ENCODE measurements around the gene IGDCC3. TPM values are rescaled to one million over a fixed set of nuclear protein-coding genes. Genes with fewer than 3 reads are reported as not detected.
"Not testable (repeated sequence)": the region's sequence is repeated elsewhere in the genome, so short reads cannot be mapped to it uniquely, and the experiment has no call there.

Gene IGDCC3
- polyA plus RNA-seq, 3 donors, result 0.01 to 0.79 TPM; not detected in 1

DNA sequence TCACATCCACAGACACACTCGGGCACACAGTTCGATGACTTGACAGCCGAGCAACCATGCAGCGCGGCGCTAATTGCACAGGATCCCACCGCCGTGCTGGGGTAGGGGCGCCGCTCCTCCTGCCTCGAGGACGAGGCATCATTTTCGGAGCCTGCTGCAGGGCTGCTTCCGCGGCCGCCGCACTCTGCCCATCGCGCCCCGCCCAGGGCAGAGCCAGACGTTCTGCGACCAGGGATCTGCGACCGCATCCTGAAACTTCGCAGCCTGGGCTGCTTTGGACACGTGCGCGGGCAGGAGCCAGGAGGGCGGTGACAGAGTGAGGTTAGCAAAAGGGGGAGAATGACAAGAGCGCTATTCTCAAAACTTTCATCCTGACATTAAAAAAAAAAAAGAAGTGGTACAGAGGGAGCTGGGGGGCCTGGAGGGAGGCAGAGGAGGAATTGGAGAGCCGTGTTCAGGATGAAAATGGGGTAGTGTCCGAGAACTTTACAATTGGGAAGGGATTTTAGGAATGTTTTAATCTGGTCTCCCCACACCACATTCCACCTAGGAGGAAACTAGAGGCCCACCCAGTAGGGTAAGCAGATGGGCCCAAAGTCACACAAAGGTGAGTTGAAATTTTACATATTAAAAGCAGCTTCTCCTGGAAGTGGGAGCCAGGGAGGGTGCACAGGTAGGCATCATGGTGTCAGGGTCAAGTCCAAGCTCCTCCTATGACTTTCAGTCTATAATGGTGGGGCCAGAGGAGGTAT, 15.9 kb downstream of the IGDCC3 start:
- no peak overlapping the region for H3K27ac ChIP-seq (ENCODE audit: low read depth, low read length)
- WGBS, 3 donors, result 75 to 80% (median 77%) methylated on average over 32 of the region's 32 CpGs

GRCh38 chr15:65360506-65360905, 17.3 kb downstream of the IGDCC3 start:
- H3K27ac ChIP-seq (ENCODE audit: low read depth, low read length), result no peak overlapping the region
- WGBS, 3 donors, result 76 to 89% (median 88%) methylated on average over 1 of the region's 1 CpG

DNA sequence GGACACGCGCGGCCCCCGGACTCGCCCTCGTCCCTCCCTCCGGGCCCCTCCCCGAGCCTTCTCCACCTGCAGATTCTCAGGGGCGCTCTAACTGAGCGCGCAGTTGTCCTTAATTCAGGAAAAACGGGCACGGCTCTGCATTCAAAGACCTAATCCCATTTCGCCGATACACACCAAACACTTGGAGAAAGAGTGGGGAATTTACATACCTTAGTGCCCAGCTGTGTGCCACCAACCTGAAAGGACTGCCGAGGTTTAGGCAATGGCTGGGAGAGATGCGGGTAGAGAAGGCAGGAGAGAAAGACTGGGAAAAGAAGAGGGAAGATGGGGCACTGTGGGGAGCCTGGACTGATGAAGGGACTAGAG, 21.8 kb downstream of the IGDCC3 start:
- H3K27ac ChIP-seq (ENCODE audit: low read depth, low read length), result no peak overlapping the region
- WGBS, 3 donors, result 21 to 25% (median 24%) methylated on average over 17 of the region's 17 CpGs

- 3 to 5% (median 5%) methylated on average over 60 to 85 of the region's 85 CpGs for WGBS, 3 donors
- H3K27ac ChIP-seq (ENCODE audit: low read depth, low read length), result no peak overlapping the region
These were observed 22.4 kb downstream of the IGDCC3 start for GRCh38 chr15:65355173-65355987.

DNA sequence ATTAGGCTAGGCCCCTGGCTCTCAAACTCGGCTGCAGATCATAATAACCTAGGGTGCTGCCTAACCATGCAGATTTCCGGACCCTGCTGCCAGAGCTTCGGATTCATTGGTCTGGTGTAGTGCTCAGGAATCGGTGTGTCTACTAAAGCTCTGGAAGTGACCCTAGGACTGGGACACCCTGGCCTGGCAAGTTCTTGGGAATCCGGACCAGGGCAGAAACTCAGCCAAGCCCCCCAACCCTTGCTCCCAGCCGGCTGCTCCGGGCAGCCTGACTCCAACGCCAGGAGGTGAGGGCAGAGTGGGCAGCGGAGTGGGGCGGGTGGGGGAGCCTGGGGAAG, 23.0 kb downstream of the IGDCC3 start:
- WGBS, 3 donors, result 59 to 74% (median 73%) methylated on average over 10 of the region's 10 CpGs
- H3K27ac ChIP-seq (ENCODE audit: low read depth, low read length), result no peak overlapping the region

GRCh38 chr15:65351972-65352371, 25.8 kb downstream of the IGDCC3 start:
- 61 to 74% (median 62%) methylated on average over 1 of the region's 1 CpG for WGBS, 3 donors
- not testable (repeated sequence) for H3K27ac ChIP-seq (ENCODE audit: low read depth, low read length)

GRCh38 chr15:65349338-65349737, 28.5 kb downstream of the IGDCC3 start:
- WGBS, 3 donors, result 81 to 86% (median 82%) methylated on average over 8 of the region's 8 CpGs
- no peak overlapping the region for H3K27ac ChIP-seq (ENCODE audit: low read depth, low read length)

- WGBS, 3 donors, result 90 to 96% (median 93%) methylated on average over 8 of the region's 8 CpGs
- H3K27ac ChIP-seq (ENCODE audit: low read depth, low read length), result not testable (repeated sequence)
These were observed 30.0 kb downstream of the IGDCC3 start for GRCh38 chr15:65347756-65348155.

- WGBS, 3 donors, result 60 to 77% (median 64%) methylated on average over 6 of the region's 6 CpGs
- no peak overlapping the region for H3K27ac ChIP-seq (ENCODE audit: low read depth, low read length)
These were observed 30.8 kb downstream of the IGDCC3 start for GRCh38 chr15:65346856-65347598.

DNA sequence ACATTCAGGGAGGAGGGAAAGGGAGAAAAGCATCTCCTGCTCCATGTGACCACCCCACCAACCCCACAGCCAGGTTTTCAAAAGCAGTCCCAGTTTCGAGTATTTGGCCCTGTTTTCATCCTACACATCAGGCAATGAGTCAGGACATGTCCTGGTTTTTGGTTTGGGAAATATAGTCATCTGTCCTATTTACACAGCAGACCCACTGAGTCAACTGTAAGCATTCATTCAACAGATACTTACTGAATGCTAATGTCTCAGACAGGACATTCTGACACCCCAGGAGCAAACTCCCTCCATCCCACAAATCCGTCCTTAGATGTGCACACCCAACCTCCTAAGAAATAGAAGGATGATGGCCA, 32.9 kb downstream of the IGDCC3 start:
- H3K27ac ChIP-seq (ENCODE audit: low read depth, low read length), result no peak overlapping the region
- whole genome bisulfite sequencing, 3 donors, result 68 to 79% (median 79%) methylated on average over 2 of the region's 2 CpGs

GRCh38 chr15:65344214-65344913, 33.4 kb downstream of the IGDCC3 start:
- 89 to 91% (median 90%) methylated on average over 7 to 8 of the region's 8 CpGs for WGBS, 3 donors

DNA sequence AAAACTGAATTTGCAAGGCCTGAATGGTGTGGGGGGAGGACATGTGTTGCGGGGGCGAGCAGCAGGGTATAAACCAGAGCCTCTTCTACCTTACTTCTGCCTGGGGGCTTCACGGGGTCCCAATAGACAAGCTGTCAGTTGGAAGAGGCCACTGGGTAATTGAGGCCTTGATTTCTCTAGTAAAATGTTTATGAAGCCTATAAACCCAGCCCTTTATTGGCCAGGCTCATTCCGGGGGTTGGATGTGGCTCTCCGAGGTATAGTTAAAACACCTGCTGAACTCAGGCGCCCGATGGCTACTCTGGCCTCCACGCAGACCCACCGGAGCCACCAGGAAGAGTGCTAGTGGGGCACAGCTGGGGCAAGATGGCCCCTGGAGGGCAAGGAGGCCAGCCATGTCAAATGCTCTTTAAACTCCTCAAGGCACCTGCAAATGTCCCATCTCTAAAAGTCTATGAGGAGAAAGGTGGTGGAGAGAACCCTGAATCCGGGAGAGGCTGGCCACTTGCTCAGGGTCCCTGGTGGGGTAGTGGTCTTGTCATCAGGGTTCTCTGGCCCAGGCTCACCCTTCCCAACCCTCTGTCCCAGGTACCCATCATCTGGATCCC, 34.3 kb downstream of the IGDCC3 start:
- 89 to 91% (median 91%) methylated on average over 10 of the region's 10 CpGs for WGBS, 3 donors
- H3K27ac ChIP-seq (ENCODE audit: low read depth, low read length), result no peak overlapping the region

More at GRCh38 chr15:65344214-65344913, 33.4 kb downstream of the IGDCC3 start:
- H3K27ac ChIP-seq (ENCODE audit: low read depth, low read length), result no peak overlapping the region

DNA sequence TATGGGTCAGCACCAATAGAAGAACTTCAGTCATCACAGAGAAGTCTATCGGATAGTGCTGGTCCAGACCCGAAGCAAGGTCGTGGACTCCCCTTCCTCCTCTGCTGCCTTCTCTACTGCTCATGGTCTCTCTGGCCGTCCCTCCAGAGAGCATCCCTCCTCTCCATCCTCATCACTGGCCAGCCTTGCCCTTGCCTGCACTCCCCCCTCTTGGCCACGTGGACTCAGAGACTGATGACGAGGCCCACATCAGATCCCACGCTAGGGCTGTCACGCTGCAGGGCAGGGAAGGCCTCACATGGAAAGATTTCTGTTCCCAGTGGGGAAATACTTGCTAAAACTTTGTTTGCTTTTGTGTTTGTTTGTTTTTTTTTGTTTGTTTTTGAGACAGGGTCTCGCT, 35.3 kb downstream of the IGDCC3 start:
- H3K27ac ChIP-seq (ENCODE audit: low read depth, low read length), result no peak overlapping the region
- WGBS, 3 donors, result 87 to 91% (median 90%) methylated on average over 9 of the region's 9 CpGs

- no peak overlapping the region for H3K27ac ChIP-seq (ENCODE audit: low read depth, low read length)
- 33 to 54% (median 38%) methylated on average over 7 of the region's 7 CpGs for WGBS, 3 donors
These were observed 37.9 kb downstream of the IGDCC3 start for GRCh38 chr15:65339920-65340319.

- H3K27ac ChIP-seq (ENCODE audit: low read depth, low read length), result no peak overlapping the region
- WGBS, 3 donors, result 81 to 87% (median 82%) methylated on average over 6 of the region's 6 CpGs
These were observed 38.4 kb downstream of the IGDCC3 start for GRCh38 chr15:65339416-65339815.

DNA sequence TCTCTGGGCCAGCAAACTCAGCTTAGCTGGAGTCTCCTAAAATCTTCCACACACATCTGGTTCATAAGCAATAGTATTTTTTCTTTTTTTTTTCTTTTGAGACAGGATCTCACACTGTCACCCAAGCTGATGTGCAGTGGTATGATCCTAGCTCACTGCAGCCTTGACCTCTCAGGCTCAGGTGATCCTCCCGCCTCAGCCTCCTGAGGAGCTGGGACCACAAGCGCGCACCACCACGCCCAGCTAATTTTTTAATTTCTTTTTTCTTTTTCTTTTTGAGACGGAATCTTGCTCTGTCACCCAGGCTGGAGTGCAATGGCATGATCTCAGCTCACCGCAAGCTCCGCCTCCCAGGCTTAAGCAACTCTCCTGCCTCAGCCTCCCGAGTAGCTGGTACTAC, 39.0 kb downstream of the IGDCC3 start:
- 87 to 94% (median 90%) methylated on average over 8 of the region's 8 CpGs for WGBS, 3 donors
- H3K27ac ChIP-seq (ENCODE audit: low read depth, low read length), result no peak overlapping the region

GRCh38 chr15:65338366-65338765, 39.4 kb downstream of the IGDCC3 start:
- H3K27ac ChIP-seq (ENCODE audit: low read depth, low read length), result no peak overlapping the region
- 69 to 82% (median 76%) methylated on average over 3 of the region's 3 CpGs for WGBS, 3 donors

GRCh38 chr15:65337436-65338070, 40.2 kb downstream of the IGDCC3 start:
- H3K27ac ChIP-seq (ENCODE audit: low read depth, low read length), result no peak overlapping the region
- WGBS, 3 donors, result 69 to 75% (median 71%) methylated on average over 5 to 6 of the region's 6 CpGs

Data from adipose tissue (tissue), 3 donors.